KBM-7 (cell line): ENCODE measurements around the gene ITPRIPL1.

Experiments used
- DNase-seq: peaks from one replicate; pipeline ENCODE4 v3.0.0-alpha.2; 2015
- in situ Hi-C: fragments of 300-500 bp; cut with MboI; formaldehyde crosslinking; loops from 2 replicates; pipeline ENCODE4 v1.14.3; 2020; ENCODE audit warnings: low sequenced_read_pairs, low pct_unique_long_range_greater_than_20kb, mixed read lengths

Gene ITPRIPL1

DNA sequence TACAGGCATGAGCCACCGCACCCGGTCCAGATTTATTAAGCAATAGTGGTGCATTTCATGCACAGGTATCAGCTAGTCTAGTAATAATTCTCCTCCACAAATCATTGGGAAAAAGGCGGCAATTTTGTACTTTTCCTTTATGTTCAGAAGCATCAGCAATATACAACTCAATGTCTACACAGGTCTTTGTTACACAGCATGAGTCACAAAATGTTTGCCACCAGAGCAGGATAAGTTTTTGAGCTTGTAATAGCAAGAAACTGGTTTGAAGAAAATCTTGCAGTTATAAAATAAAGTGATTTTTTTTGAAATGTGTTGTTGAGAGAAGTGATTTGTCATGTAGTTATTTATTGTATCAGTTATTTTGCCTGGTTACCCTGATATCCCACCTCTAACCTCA is 4.8 kb upstream of the ITPRIPL1 start:
- no peak for DNase-seq
- in situ Hi-C loops = no loop called here

DNA sequence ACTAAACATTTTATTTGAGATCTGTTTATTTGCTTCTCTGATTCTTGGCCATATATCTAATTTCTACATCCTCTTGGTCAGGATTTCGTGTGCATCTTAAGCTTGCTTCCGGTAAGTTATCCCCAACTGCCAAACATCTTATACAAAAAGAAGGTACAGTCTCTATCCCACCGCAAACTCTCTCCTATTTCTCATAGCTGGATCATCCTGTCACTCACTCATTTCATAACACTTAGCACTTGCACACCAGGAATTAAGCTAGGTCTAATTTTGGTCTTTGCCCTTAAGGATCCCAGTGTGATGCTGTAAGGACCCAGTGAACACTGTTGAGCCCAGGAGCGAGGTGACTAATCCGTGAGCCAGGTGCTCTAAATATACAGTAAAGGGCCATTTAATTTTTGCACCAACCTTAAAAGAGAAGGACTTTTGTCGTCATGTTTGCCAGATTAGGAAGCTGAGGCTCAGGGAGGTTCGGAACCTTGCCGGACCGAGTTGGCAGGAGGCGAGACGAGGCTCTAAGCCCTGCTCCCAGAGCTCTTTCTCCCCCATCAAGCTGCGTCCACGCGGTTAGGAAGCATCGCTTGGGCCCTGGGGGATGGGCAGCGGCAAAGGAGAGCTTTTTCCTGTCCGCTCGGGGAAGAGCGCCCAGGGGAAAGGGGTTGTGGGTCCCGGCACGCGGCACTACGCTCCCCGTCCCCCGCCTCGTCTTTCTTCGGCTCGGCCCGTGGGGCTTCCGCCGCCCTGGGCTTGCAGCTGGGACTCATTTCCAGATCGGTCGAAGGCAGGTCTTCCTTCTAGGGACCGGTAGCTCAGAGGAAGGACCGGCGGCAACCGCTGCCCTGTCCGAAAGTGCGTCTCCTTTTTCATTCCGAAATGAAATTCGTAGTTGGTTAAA is 4.1 kb upstream of the ITPRIPL1 start:
- in situ Hi-C loops = no loop called here
- DNase-seq = peak; percentile 69

DNA sequence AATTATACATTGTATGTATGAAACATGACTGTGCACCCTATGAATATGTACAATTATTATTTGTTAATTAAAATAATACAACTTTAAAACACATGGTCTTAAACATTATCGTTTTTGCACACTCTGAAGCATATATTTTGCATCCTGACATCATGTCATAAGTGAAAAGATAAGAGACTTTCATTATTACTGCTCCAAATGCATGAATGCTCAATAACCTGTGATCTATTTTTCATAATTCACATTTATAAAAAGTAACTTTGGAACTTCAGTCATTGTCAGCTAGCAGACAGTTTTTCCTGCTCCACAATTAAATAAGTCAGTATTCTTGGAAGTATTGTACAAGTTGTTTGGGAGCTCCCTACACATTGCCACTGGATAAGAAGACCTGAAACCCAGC is 1.3 kb upstream of the ITPRIPL1 start:
- in situ Hi-C loops = no loop called here
- no peak for DNase-seq

DNA sequence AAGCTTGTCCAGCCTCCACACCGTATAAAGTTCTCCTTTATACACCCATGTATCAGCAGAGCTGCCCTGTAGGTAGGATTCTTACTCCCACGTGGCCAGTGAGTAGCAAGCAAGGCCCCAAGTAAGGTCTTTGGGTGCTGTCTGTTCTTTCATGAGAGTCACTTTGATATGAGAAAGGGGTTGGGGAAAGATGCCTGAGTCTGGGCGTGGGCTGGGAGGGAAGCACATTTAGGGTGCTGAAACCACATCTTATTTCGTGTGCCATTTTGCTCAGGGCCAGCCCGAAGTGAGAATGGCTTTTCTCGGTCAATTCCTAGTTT is 436 bp upstream of the ITPRIPL1 start:
- in situ Hi-C loops = no loop called here
- peak; percentile 61 for DNase-seq

DNA sequence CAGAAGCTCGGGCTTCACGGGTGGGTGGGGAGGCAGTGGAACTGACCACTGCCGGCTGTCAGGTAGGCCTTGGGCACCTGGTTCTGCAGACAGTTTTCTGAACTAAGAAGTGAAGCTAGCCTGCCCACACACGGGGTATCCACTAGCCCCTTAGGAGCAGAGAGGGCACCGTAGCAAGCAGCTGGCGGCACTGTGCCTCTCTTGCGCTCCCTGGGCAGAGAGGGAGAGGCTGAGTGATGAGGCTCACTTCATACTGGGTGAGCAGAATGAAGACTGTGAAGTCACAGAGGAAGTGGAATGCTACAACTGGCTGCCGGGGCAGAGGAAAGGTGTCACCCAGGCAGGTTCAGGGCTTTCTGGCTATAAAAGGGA is 753 bp downstream of the ITPRIPL1 start:
- DNase-seq = peak; percentile 28
- in situ Hi-C loops = no loop called here

DNA sequence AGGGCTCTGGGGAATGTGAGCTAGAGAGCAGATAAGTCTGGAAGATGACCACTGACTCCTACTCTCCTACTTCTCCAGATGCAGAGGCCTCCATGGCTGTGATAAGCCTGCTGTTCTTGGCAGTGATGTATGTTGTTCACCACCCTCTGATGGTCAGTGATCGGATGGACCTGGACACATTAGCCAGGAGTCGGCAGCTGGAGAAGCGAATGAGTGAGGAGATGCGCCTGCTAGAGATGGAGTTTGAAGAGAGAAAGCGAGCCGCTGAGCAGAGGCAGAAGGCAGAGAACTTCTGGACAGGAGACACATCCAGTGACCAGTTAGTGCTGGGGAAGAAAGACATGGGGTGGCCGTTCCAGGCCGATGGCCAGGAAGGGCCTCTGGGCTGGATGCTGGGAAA is 1.4 kb downstream of the ITPRIPL1 start:
- no peak for DNase-seq
- in situ Hi-C loops = no loop called here

DNA sequence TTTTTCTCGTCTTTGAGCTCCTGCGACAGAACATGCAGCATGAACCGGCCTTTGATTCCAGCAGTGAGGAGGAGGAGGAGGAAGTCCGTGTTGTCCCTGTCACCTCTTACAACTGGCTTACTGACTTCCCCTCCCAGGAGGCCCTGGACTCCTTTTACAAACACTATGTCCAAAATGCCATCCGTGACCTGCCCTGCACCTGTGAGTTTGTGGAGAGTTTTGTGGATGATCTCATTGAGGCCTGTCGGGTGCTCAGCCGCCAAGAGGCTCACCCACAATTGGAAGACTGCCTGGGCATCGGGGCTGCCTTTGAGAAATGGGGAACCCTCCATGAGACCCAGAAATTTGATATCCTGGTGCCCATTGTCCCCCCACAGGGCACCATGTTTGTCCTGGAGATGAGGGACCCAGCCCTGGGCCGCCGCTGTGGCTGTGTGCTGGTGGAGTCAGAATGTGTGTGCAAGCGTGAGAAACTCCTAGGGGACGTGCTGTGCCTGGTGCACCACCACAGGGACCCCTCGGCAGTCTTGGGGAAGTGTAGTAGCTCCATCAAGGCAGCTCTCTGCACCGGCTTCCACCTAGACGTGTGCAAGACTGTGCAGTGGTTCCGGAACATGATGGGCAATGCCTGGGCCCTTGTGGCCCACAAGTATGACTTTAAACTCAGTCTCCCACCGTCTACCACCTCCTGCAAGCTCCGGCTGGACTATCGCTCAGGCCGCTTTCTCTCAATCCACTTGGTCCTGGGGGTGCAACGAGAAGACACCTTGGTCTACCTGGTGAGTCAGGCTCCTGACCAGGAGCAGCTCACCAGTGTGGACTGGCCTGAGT is 2.1 kb downstream of the ITPRIPL1 start:
- in situ Hi-C loops = no loop called here
- no peak for DNase-seq

DNA sequence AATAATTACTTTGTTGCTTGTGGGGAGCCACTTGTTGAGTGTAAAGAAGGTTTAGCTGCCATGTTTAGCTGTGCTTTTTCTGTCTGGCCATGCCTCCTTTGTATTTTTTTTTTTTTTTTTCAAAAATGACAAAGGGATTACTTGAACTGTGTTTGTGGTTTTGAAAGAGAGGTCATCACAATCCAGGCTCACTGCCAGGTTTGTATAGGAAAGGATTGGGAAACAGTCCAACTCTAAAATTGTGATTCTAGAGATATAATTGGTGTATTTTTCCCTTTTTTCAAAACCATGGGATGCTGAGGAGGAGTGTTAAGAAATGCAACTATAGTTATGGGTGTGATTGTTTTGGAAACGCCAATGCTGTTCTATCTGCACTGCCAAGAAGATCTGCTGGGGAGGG is 4.3 kb downstream of the ITPRIPL1 start:
- peak; percentile 48 for DNase-seq
- in situ Hi-C loops = no loop called here

DNA sequence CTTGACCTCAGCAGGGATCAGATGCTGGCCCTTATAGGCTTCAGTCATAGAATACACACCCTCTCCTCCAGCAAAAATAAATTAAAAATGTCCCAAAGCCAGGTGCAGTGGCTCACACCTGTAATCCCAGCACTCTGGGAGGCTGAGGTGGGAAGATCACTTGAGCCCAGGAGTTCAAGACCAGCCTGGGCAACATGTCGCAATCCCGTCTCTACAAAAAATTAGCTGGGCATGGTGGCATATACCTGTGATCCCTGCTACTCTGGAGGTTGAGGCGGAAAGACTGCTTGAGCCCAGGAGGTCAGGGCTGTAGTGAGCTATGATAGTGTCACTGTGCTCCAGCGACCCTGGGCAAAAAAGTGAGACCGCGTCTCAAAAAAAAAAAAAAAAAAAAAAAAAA is 4.8 kb downstream of the ITPRIPL1 start:
- in situ Hi-C loops = no loop called here
- no peak for DNase-seq

DNA sequence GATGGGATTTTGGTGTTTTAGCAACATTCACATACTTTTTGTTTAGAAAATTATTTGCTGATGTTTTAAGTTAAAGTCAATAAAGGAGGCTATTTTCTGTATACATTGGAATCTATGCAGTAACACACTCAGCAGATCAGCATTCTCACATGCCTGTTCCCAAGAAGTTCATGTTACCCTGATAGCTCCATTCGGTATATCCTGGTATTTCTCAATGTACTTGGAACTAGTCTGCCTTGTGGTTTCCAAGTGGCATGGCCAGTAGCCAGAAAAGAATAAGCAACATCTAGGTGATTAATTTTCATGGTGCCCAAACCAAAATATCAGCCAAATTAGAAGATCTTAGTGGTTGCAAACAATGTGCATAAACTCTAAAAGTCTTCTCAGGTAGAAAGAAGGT is 5.3 kb downstream of the ITPRIPL1 start:
- in situ Hi-C loops = no loop called here
- no peak for DNase-seq

DNA sequence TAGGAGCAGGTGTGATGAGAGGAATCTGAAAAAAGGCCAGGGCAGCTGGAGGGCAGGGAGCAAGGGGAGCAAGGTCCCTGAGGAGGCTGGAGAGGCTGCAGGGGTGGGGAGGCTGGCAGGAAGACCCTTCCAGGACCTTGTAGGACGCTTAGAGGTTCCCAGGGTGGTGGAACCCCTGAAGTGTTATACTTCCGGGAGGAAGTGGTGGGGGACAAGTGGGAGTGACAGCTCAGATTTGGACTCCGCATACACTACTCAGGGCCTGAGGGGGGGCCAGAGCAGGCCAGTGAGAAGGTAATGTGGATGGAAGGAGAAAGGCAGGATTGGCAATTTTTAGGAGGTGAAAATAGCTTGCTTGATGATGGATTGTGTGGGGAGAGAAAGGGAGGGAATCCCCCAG is 8.6 kb downstream of the ITPRIPL1 start:
- in situ Hi-C loops = no loop called here
- DNase-seq = no peak

DNA sequence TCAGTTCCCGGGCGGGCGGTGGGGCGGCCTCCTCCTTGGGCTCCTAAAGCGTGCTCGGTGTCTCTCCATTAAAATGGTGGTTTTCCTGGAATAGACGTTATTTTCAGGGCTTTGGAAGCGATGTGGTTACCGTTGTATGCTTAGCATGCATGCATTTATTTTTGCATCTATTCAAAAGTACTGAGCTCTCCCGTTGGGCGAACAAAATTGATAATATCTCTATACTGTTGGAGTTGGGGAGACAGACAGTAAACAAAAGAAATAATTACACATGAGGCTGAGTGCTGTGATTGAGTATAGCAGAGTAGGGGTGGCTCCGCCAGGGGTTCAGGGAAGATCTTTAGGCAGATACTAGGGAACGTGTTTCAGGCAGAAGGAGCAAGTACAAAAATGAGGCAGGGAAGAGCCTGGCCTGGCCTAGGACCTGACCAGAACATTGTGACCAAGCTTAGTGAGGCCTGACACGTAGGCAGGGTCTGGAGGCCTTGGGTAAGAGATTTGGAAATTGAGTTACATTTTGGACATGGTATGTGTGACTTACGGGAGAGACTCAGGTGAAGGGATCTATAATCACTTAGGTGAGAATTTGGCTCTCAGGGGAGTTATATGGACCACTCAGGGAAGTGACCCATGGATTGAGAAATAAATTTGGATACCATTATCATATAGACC is 11.1 kb downstream of the ITPRIPL1 start:
- in situ Hi-C loops = no loop called here
- no peak for DNase-seq

DNA sequence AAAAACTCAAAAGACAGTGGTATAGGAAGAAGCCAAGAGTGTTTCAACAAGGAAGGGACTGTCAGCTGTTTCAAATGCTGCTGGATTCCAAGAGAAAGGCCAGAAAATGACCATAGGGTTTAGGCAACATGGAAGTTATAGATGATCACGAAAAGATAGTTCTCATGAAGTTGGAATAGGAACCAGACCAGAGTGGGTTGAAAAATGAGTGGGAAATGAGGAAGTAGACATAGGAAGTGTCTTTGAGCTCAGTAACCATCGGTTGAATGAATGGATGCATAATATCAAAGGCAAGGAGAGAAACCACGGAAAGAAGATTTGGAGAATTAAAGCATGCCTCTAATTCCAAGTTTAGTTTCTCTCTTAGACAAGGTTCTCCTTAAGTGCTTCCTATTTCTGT is 11.8 kb downstream of the ITPRIPL1 start:
- in situ Hi-C loops = no loop called here
- peak; percentile 71 for DNase-seq

DNA sequence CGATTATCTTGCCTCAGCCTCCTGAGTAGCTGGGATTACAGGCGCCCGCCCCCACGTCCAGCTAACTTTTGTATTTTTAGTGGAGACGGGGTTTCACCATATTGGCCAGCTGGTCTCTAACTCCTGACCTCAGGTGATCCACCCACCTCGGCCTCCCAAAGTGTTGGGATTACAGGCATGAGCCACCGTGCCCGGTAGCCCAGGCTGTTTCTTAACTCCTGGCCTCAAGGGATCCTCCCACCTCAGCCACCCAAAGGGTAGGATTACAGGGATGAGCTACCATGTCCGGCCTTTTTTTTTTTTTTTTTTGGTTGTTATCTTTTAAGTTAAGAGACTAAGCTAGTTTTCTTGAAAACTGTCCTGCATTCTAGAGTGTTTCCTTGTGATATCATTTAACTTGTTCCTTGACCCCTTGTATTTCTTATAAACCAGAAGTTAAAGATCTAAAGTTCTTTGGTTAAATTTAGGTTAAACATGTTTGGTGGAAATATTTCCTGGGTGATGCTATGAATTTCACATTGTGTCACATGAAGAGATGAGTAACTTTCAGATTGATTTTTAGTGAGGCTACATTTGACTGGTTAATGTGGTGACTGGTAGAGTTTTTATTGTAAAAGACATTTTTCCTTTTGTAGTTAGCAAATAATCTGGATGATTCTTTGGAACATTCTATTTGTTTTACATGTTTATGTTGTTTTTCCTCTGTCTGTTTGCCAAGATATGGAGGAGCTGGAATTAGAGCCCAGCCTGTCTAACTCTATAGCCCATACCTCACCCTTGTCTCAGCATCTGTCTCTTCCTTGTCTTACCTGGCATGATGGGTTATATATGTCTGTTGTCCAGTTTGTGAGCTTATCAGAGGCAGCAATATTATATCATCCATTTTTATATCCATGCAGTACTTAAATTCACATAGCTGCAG is 15.6 kb downstream of the ITPRIPL1 start:
- in situ Hi-C loops = no loop called here
- no peak for DNase-seq

DNA sequence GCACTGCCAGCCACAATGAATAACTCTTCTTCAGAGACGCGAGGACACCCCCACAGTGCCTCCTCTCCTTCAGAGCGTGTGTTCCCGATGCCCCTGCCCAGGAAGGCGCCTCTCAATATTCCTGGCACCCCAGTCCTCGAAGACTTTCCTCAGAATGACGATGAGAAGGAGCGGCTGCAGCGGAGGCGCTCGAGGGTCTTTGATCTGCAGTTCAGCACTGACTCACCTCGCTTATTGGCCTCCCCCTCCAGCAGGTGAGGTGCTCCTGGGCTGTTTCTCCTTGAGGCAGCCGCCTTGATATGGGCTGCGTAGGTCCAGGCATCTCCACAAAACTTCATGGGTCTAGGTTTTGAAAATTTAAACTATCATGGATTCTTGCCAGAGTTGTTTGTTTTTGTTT is 16.5 kb downstream of the ITPRIPL1 start:
- in situ Hi-C loops = no loop called here
- DNase-seq = no peak

DNA sequence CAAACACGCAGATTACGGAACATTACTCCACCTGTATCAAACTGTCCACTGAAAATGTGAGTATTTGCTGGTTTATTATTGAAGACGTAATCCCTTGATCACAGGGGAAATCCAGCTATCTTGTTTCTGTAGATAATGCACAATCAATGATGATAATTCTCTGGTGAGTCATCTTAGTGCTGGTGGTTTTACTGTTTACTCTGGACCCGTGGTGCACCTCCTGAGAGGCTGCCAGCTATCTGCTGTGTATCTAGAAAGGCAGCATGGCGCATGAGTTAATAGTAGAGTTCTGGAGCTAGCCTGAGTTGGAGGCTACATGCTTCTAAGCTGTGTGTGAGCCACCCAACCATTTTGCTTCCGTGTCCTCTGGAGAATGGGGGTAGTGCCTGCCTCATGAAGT is 17.0 kb downstream of the ITPRIPL1 start:
- in situ Hi-C loops = no loop called here
- no peak for DNase-seq

DNA sequence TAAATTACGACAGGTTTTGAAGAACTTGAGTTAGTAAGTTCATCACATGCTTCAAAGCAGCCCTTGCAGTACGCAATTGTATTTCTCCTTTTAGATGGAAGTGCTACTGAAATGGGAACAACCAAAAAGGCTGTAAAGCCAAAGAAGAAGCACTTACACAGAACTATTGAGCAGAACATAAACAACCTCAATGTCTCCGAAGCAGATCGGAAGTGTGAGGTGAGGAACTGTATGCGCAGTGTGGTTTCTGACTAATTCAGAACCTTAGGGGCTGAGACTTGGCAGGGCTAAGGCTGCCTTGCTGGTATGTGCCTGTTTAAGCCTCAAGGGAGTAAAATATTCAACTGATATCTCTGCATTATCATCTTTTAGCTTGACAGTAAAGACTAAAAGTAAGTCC is 18.9 kb downstream of the ITPRIPL1 start:
- DNase-seq = no peak
- in situ Hi-C loops = no loop called here

DNA sequence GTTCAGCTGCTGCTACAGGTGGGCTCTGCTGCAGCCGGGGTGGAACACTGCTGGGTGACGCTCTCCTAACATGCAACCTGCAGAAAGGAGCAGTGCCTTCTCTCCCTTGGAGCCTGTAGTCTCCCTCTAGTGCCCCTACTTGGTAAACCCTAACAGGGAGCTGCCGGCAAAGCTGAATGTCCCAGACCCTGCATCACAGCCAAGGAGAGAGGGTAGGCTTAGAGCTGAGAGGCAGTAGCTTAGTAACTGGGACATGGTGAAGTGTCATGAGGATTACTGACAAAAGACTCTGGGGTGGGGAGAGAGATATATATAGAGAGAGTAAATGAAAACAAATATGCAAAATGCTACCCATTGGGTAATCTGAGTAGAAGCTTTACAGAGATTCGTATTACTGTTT is 20.3 kb downstream of the ITPRIPL1 start:
- no peak for DNase-seq
- in situ Hi-C loops = no loop called here

DNA sequence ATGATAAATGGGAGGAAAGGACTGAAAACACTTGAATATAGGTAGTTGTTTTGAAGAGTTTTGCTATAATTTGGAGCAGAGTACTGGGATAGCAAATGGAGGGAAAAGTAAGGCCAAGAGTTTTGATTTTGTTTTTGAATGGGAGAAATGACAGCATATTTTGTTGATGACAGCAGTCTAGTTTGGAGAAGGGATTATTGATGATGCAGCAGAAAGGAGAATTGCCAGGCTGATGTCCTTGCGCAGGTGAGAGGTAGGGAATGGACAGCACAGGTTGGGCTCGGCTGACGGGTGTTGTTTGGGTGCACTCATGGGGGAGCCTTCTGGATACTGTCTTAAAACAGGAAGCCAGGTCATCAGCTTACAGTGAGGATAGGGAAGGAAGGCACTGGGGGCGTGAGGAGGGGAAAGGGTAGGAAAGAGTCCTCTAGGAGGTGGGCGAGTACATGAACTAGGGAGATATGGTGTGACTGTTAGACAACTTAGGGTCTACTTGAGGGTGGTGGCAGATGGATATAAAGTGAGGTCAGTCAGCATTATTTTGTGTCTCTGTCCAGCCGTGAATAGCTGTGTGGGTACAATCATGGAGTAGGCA is 20.8 kb downstream of the ITPRIPL1 start:
- DNase-seq = no peak
- in situ Hi-C loops = no loop called here
